Parathyroid adenoma (tissue), 2 donors: ENCODE data around the gene UHRF1.

Experiments used
- H2AFZ ChIP-seq: fragments of 300-600 bp; sonication (generic); one replicate; pipeline ENCODE4 v1.7.0; 2017; ENCODE audit warnings: antibody characterized with exemption, mild to moderate bottlenecking
- H3K27ac ChIP-seq: fragments of 300-600 bp; sonication (generic); one replicate; pipeline ENCODE4 v1.7.0; 2017
- H3K27me3 ChIP-seq: fragments of 300-600 bp; sonication (generic); one replicate; pipeline ENCODE4 v1.7.0; 2017; ENCODE audit warnings: low read length; ENCODE audit not compliant: control insufficient read depth, insufficient read depth
- H3K36me3 ChIP-seq: fragments of 300-600 bp; sonication (generic); one replicate; pipeline ENCODE4 v1.7.0; 2017; ENCODE audit warnings: low read length; ENCODE audit not compliant: control insufficient read depth, insufficient read depth
- H3K4me1 ChIP-seq: fragments of 300-600 bp; sonication (generic); one replicate; pipeline ENCODE4 v1.7.0; 2017; ENCODE audit warnings: control low read depth
- H3K4me2 ChIP-seq: fragments of 300-600 bp; sonication (generic); one replicate; pipeline ENCODE4 v1.7.0; 2017; ENCODE audit warnings: low read length
- H3K4me3 ChIP-seq: fragments of 300-600 bp; sonication (generic); one replicate; pipeline ENCODE4 v1.7.0; 2017; ENCODE audit warnings: low read depth, low read length
- H3K79me2 ChIP-seq: fragments of 300-600 bp; sonication (generic); one replicate; pipeline ENCODE4 v1.7.0; 2017; ENCODE audit warnings: control low read depth
- H3K9ac ChIP-seq: fragments of 300-600 bp; sonication (generic); one replicate; pipeline ENCODE4 v1.7.0; 2017; ENCODE audit warnings: mild to moderate bottlenecking
- H3K9me3 ChIP-seq: fragments of 300-600 bp; sonication (generic); one replicate; pipeline ENCODE4 v1.7.0; 2017; ENCODE audit warnings: low read length; ENCODE audit not compliant: control insufficient read depth
- CTCF ChIP-seq: fragments of 300-600 bp; sonication (generic); IDR thresholded peaks from one replicate; pipeline ENCODE4 v1.7.0; 2017; ENCODE audit warnings: antibody characterized with exemption, mild to moderate bottlenecking
- donor health status: primary hyperparathyroidism.

The UHRF1 gene

GRCh38 chr19:4902796-4903195 lies 6.5 kb upstream of the UHRF1 start, which contains the start of gene ARRDC5:
TSS of gene ARRDC5 (minus strand) at chr19:4902896. CDS start at chr19:4902825, 71 bp downstream.
- no peaks in the 10 kb centered on the region for H3K36me3 ChIP-seq
- no peak for TF ChIP-seq CTCF
- no peaks in the 10 kb centered on the region for H3K27me3 ChIP-seq
- H3K9ac ChIP-seq: no peak within 1 kb of the TSS
- no peaks in the 10 kb centered on the region for H3K79me2 ChIP-seq
- H3K4me3 ChIP-seq: no peak within 1 kb of the TSS
- no peaks in the 10 kb centered on the region for H3K9me3 ChIP-seq
- no peak within 1 kb of the TSS for H3K4me2 ChIP-seq
- no peak within 1 kb of the TSS for H3K27ac ChIP-seq
- H2AFZ ChIP-seq: no peak within 1 kb of the TSS
- H3K4me1 ChIP-seq: no peaks in the 10 kb centered on the region

- Histone ChIP-seq H2AFZ (no peak overlapping the region), H3K9ac (no peak overlapping the region), H3K36me3 (no peaks in the 10 kb centered on the region), H3K4me3 (no peak overlapping the region), H3K4me1 (no peaks in the 10 kb centered on the region), H3K9me3 (no peaks in the 10 kb centered on the region), H3K79me2 (no peaks in the 10 kb centered on the region), H3K27ac (no peak overlapping the region), H3K4me2 (no peak overlapping the region), H3K27me3 (no peaks in the 10 kb centered on the region)
- no peak for TF ChIP-seq CTCF
Measured at GRCh38 chr19:4904481-4904880, 4.8 kb upstream of the UHRF1 start.

- Histone ChIP-seq H3K4me1 (no peaks in the 10 kb centered on the region), H2AFZ (no peak overlapping the region), H3K4me3 (no peak overlapping the region), H3K79me2 (no peaks in the 10 kb centered on the region), H3K36me3 (no peaks in the 10 kb centered on the region), H3K4me2 (no peak overlapping the region), H3K9ac (no peak overlapping the region), H3K9me3 (no peaks in the 10 kb centered on the region), H3K27ac (no peak overlapping the region), H3K27me3 (no peaks in the 10 kb centered on the region)
- no peak for TF ChIP-seq CTCF
Measured at GRCh38 chr19:4906963-4907362, 2.3 kb upstream of the UHRF1 start.

GRCh38 chr19:4908360-4908759 lies 941 bp upstream of the UHRF1 start:
- no peaks in the 10 kb centered on the region for H3K4me1 ChIP-seq
- TF ChIP-seq CTCF: no peak
- no peak overlapping the region for H2AFZ ChIP-seq
- no peak overlapping the region for H3K4me2 ChIP-seq
- no peaks in the 10 kb centered on the region for H3K36me3 ChIP-seq
- no peaks in the 10 kb centered on the region for H3K27me3 ChIP-seq
- H3K9ac ChIP-seq: no peak overlapping the region
- H3K27ac ChIP-seq: no peak overlapping the region
- H3K4me3 ChIP-seq: no peak overlapping the region
- no peaks in the 10 kb centered on the region for H3K79me2 ChIP-seq
- H3K9me3 ChIP-seq: no peaks in the 10 kb centered on the region

GRCh38 chr19:4908781-4909155 lies 533 bp upstream of the UHRF1 start:
- H2AFZ ChIP-seq: no peak overlapping the region
- H3K27ac ChIP-seq: no peak overlapping the region
- no peaks in the 10 kb centered on the region for H3K27me3 ChIP-seq
- no peaks in the 10 kb centered on the region for H3K4me1 ChIP-seq
- no peak overlapping the region for H3K9ac ChIP-seq
- no peak overlapping the region for H3K4me3 ChIP-seq
- H3K36me3 ChIP-seq: no peaks in the 10 kb centered on the region
- H3K4me2 ChIP-seq: no peak overlapping the region
- no peaks in the 10 kb centered on the region for H3K9me3 ChIP-seq
- no peak for TF ChIP-seq CTCF
- no peaks in the 10 kb centered on the region for H3K79me2 ChIP-seq
